Central memory CD8-positive, alpha-beta T cell (primary cell): ENCODE measurements around the gene ITPR1.
"Not testable (repeated sequence)": the region's sequence is repeated elsewhere in the genome, so short reads cannot be mapped to it uniquely, and the experiment has no call there.

Source experiments
- ATAC-seq: fragments of 150-1000 bp; cut with Tn5 transposase; replicated peaks from 2 replicates; pipeline ENCODE4 v1.10.0; 2022; ENCODE audit warnings: mild to moderate bottlenecking, moderate FRiP score, moderate number of reproducible peaks; ENCODE audit not compliant: poor library complexity, severe bottlenecking; ENCODE audit errors: extremely low read depth
- DNase-seq, 2 donors: peaks; one replicate each; pipeline ENCODE4 v3.0.0; 2021; ENCODE audit warnings: low spot score in 2 of 2
- H3K27ac Mint-ChIP-seq: one replicate; pipeline ENCODE4 v1.8.0; 2022; ENCODE audit warnings: low read depth, mild to moderate bottlenecking, moderate library complexity, mixed read lengths
- H3K27me3 Mint-ChIP-seq: one replicate; pipeline ENCODE4 v1.8.0; 2022; ENCODE audit warnings: mixed read lengths
- H3K36me3 Mint-ChIP-seq: one replicate; pipeline ENCODE4 v1.8.0; 2022; ENCODE audit warnings: mild to moderate bottlenecking, moderate library complexity, mixed read lengths; ENCODE audit not compliant: insufficient read depth
- H3K4me1 Mint-ChIP-seq: one replicate; pipeline ENCODE4 v1.8.0; 2022; ENCODE audit warnings: mixed read lengths
- H3K4me3 Mint-ChIP-seq: one replicate; pipeline ENCODE4 v1.8.0; 2022; ENCODE audit warnings: mild to moderate bottlenecking, moderate library complexity, mixed read lengths
- H3K9me3 Mint-ChIP-seq: one replicate; pipeline ENCODE4 v1.8.0; 2022; ENCODE audit warnings: mixed read lengths

Gene ITPR1

GRCh38 chr3:4758249-4758860 lies 265.2 kb downstream of the ITPR1 start:
- H3K4me3 Mint-ChIP-seq: no peak overlapping the region
- H3K36me3 Mint-ChIP-seq: peaks cover 11% of the 10 kb centered on the region
- no peaks in the 10 kb centered on the region for H3K27me3 Mint-ChIP-seq
- no peaks in the 10 kb centered on the region for H3K9me3 Mint-ChIP-seq
- no peak overlapping the region for H3K27ac Mint-ChIP-seq
- DNase-seq: no peak
- ATAC-seq: no peak
- H3K4me1 Mint-ChIP-seq: peaks cover 4% of the 10 kb centered on the region

GRCh38 chr3:4758957-4759656 lies 266.0 kb downstream of the ITPR1 start:
- Mint-ChIP-seq H3K4me3 (no peak overlapping the region), H3K27me3 (no peaks in the 10 kb centered on the region), H3K27ac (no peak overlapping the region), H3K4me1 (peaks cover 4% of the 10 kb centered on the region), H3K9me3 (no peaks in the 10 kb centered on the region), H3K36me3 (peaks cover 11% of the 10 kb centered on the region)
- ATAC-seq: no peak
- DNase-seq: no peak

- H3K4me3 Mint-ChIP-seq: no peak overlapping the region
- ATAC-seq (no peak), DNase-seq (no peak)
- H3K27ac Mint-ChIP-seq: no peak overlapping the region
- H3K9me3 Mint-ChIP-seq: no peaks in the 10 kb centered on the region
- H3K27me3 Mint-ChIP-seq: no peaks in the 10 kb centered on the region
- H3K36me3 Mint-ChIP-seq: peaks cover 11% of the 10 kb centered on the region
- peaks cover 4% of the 10 kb centered on the region for H3K4me1 Mint-ChIP-seq
Observed at GRCh38 chr3:4759689-4760312, 266.7 kb downstream of the ITPR1 start.

- DNase-seq (no peak), ATAC-seq (no peak)
- H3K27me3 Mint-ChIP-seq: no peaks in the 10 kb centered on the region
- no peak overlapping the region for H3K4me3 Mint-ChIP-seq
- peaks cover 10% of the 10 kb centered on the region for H3K36me3 Mint-ChIP-seq
- no peak overlapping the region for H3K27ac Mint-ChIP-seq
- no peaks in the 10 kb centered on the region for H3K9me3 Mint-ChIP-seq
- H3K4me1 Mint-ChIP-seq: peaks cover 4% of the 10 kb centered on the region
Observed at GRCh38 chr3:4761759-4762158, 268.6 kb downstream of the ITPR1 start.

- ATAC-seq, H3K4me1 Mint-ChIP-seq, H3K4me3 Mint-ChIP-seq, DNase-seq, H3K36me3 Mint-ChIP-seq, H3K9me3 Mint-ChIP-seq, H3K27me3 Mint-ChIP-seq, H3K27ac Mint-ChIP-seq: not testable (repeated sequence)
Observed at GRCh38 chr3:4762481-4763230, 269.5 kb downstream of the ITPR1 start.

GRCh38 chr3:4763604-4764247 lies 270.6 kb downstream of the ITPR1 start:
- Mint-ChIP-seq H3K4me1 (peaks cover 4% of the 10 kb centered on the region), H3K4me3 (no peak overlapping the region), H3K27ac (no peak overlapping the region), H3K9me3 (no peaks in the 10 kb centered on the region), H3K27me3 (no peaks in the 10 kb centered on the region), H3K36me3 (peaks cover 8% of the 10 kb centered on the region)
- DNase-seq (no peak), ATAC-seq (no peak)

GRCh38 chr3:4765212-4765611 lies 272.1 kb downstream of the ITPR1 start:
- H3K4me3 Mint-ChIP-seq: no peak overlapping the region

GRCh38 chr3:4766263-4766662 lies 273.1 kb downstream of the ITPR1 start:
- Mint-ChIP-seq H3K36me3 (peaks cover 10% of the 10 kb centered on the region), H3K4me3 (no peak overlapping the region), H3K4me1 (no peaks in the 10 kb centered on the region), H3K9me3 (no peaks in the 10 kb centered on the region), H3K27me3 (no peaks in the 10 kb centered on the region), H3K27ac (no peak overlapping the region)
- DNase-seq (no peak), ATAC-seq (no peak)

More at GRCh38 chr3:4765212-4765611, 272.1 kb downstream of the ITPR1 start:
- Mint-ChIP-seq H3K9me3 (no peaks in the 10 kb centered on the region), H3K27me3 (no peaks in the 10 kb centered on the region), H3K36me3 (peaks cover 9% of the 10 kb centered on the region), H3K4me1 (no peaks in the 10 kb centered on the region), H3K27ac (no peak overlapping the region)
- no peak for ATAC-seq
- DNase-seq: no peak

GRCh38 chr3:4766716-4767499 lies 273.8 kb downstream of the ITPR1 start:
- DNase-seq (no peak), ATAC-seq (no peak)
- Mint-ChIP-seq H3K36me3 (peaks cover 10% of the 10 kb centered on the region), H3K4me1 (no peaks in the 10 kb centered on the region), H3K27ac (no peak overlapping the region), H3K4me3 (no peak overlapping the region), H3K27me3 (no peaks in the 10 kb centered on the region), H3K9me3 (no peaks in the 10 kb centered on the region)

GRCh38 chr3:4768021-4768420 lies 274.9 kb downstream of the ITPR1 start:
- DNase-seq (no peak), ATAC-seq (no peak)
- Mint-ChIP-seq H3K27ac (no peak overlapping the region), H3K4me1 (no peaks in the 10 kb centered on the region), H3K27me3 (no peaks in the 10 kb centered on the region), H3K4me3 (no peak overlapping the region), H3K9me3 (no peaks in the 10 kb centered on the region), H3K36me3 (peaks cover 8% of the 10 kb centered on the region)

- Mint-ChIP-seq H3K4me3 (no peak overlapping the region), H3K9me3 (no peaks in the 10 kb centered on the region), H3K27ac (no peak overlapping the region), H3K36me3 (peaks cover 8% of the 10 kb centered on the region), H3K4me1 (no peaks in the 10 kb centered on the region), H3K27me3 (no peaks in the 10 kb centered on the region)
- ATAC-seq (no peak), DNase-seq (no peak)
Observed at GRCh38 chr3:4768521-4768920, 275.4 kb downstream of the ITPR1 start.

- Mint-ChIP-seq H3K36me3 (peaks cover 6% of the 10 kb centered on the region), H3K27me3 (no peaks in the 10 kb centered on the region), H3K4me1 (no peaks in the 10 kb centered on the region), H3K9me3 (no peaks in the 10 kb centered on the region), H3K4me3 (no peak overlapping the region), H3K27ac (no peak overlapping the region)
- no peak for ATAC-seq
- DNase-seq: no peak
Observed at GRCh38 chr3:4770561-4770960, 277.4 kb downstream of the ITPR1 start.
